Spleen (tissue), 7 donors: Measurements from ENCODE around the gene C16orf86.

ENCODE experiments used
- CTCF ChIP-seq, 11 experiments: fragments of 200-600 bp in 7 of 11; fragments of 450-650 bp in 4 of 11; sonication (generic) in 4 of 11; IDR thresholded peaks in 8 of 11; conservative IDR thresholded peaks in 3 of 11; 1 replicate in 7 of 11; 2 replicates in 4 of 11; pipeline versions ENCODE4 v1.4.0 to v1.8.0; 2016 to 2021; ENCODE audit warnings: antibody characterized with exemption in 11 of 11, inconsistent platforms in 4 of 11, mild to moderate bottlenecking in 1 of 11
- POLR2A ChIP-seq, 3 donors: fragments of 450-650 bp; IDR thresholded peaks; one replicate each; pipeline ENCODE4 v1.5.1; 2017; ENCODE audit warnings: antibody characterized with exemption in 3 of 3, mild to moderate bottlenecking in 1 of 3
- POLR2AphosphoS5 ChIP-seq, 3 donors: sonication (generic); formaldehyde crosslinking; IDR thresholded peaks; one replicate each; pipeline ENCODE4 v1.5.1; 2017; ENCODE audit warnings: antibody characterized with exemption in 3 of 3
- donor health status: DM: no; HTN: no; CAD: no; lungs with moderate emphysema.
- donor health status: DM: no; HTN: no; CAD: no.
- donor health status: DM: no; HTN: no; CAD: no.

DNA sequence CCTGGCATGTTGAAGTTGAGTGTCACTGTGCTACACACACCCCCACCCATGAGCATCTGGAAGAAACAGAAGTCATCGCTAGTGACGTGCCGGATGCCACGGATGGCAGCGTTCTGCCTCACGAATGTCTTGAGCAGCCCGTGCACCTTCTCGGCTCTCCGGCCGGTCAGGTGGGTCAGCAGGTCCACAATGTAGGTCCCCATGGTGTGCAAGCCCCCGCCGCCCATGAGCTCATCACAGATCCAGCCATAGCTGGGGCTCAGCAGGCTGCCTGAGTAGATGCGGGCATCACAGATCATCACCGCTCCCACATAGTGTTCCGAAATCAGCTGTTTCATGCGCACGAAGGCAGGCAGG is 8.9 kb downstream of the C16orf86 start:
- no peak for TF ChIP-seq CTCF (IDR thresholded peaks at IDR 0.05 in 8 of 11, conservative IDR thresholded peaks at IDR 0.05 in 3 of 11)
- TF ChIP-seq POLR2AphosphoS5 (IDR thresholded peaks at IDR 0.05) = peak in 1 of 3 donors; percentile 47
- no peak for TF ChIP-seq POLR2A (IDR thresholded peaks at IDR 0.05)
